Esophagus squamous epithelium (tissue), 4 donors: Measurements from ENCODE around the gene RPRD1A.

ENCODE experiments used
- CTCF ChIP-seq, 6 experiments: fragments of 450-650 bp in 4 of 6; fragments of 200-600 bp in 2 of 6; sonication (generic) in 2 of 6; IDR thresholded peaks; one replicate each; pipeline ENCODE4 v1.5.1; 2016 to 2019; ENCODE audit warnings: antibody characterized with exemption in 6 of 6, mild to moderate bottlenecking in 4 of 6, moderate library complexity in 4 of 6
- POLR2A ChIP-seq, 4 donors: fragments of 450-650 bp; IDR thresholded peaks; one replicate each; pipeline ENCODE4 v1.6.1; 2017; ENCODE audit warnings: antibody characterized with exemption in 4 of 4, mild to moderate bottlenecking in 4 of 4, moderate library complexity in 3 of 4

DNA sequence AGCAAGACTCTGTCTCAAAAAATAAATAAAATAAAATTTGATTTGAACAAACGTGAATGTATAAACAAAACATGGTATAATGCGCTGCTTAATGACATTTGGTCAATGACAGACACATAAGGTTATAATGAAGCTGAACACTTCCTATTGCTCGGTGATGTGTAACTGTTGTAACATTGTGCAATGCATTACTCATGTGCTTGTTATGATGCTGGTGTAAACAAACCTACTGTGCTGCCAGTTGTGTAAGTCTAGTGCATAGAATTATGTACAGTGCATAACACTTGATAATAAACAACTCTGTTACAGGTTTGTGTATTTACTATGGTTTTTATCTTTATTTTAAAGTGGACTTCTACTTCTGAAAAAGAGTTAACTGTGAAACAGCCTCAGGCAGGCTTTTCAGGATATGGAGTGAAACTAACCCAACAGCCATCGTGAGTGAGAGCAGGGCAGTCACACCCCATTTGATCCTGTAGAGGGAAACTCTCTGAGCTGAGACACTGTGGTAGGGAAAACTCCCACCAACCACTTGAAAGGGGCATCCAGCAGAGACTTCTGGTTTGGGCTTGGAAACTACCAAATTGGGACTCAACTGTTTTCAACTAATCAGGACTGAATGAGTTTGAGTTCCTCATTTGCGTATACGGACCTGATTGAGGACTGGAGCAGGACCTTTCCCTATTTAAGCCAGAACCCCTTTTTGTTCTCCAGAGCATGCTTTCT is 8.7 kb upstream of the RPRD1A start:
- TF ChIP-seq CTCF (IDR thresholded peaks at IDR 0.05), result no peak
- no peak for TF ChIP-seq POLR2A (IDR thresholded peaks at IDR 0.05)
